HG03135 (cell line): Measurements from ENCODE around the gene PGM2.
A peak's percentile ranks its signal among the peaks of the same experiment; 100 is the strongest.
"Not testable (repeated sequence)": the region's sequence is repeated elsewhere in the genome, so short reads cannot be mapped to it uniquely, and the experiment has no call there.

ENCODE experiments used
- ATAC-seq: cut with Tn5 transposase; IDR thresholded peaks from one replicate; pipeline ENCODE4 v1.9.1; 2021; ENCODE audit warnings: mild to moderate bottlenecking, moderate library complexity; ENCODE audit not compliant: unreplicated experiment

The PGM2 gene

GRCh38 chr4:37826295-37827029 is at the start of gene PGM2:
TSS of gene PGM2 (plus strand) at chr4:37826686. CDS start at chr4:37826733, 47 bp downstream.
- ATAC-seq, result peak; percentile 97

GRCh38 chr4:37779896-37780295 is 46.6 kb upstream of the PGM2 start:
- no peak for ATAC-seq

GRCh38 chr4:37780444-37781130 is 45.9 kb upstream of the PGM2 start:
- ATAC-seq, result no peak

- ATAC-seq, result no peak
Observed at GRCh38 chr4:37781131-37781455, 45.4 kb upstream of the PGM2 start.

- not testable (repeated sequence) for ATAC-seq
Observed at GRCh38 chr4:37786267-37786666, 40.2 kb upstream of the PGM2 start.

GRCh38 chr4:37787883-37788460 is 38.5 kb upstream of the PGM2 start:
- not testable (repeated sequence) for ATAC-seq

- ATAC-seq, result no peak
Observed at GRCh38 chr4:37788819-37789218, 37.7 kb upstream of the PGM2 start.

- no peak for ATAC-seq
Observed at GRCh38 chr4:37792241-37792640, 34.2 kb upstream of the PGM2 start.

GRCh38 chr4:37793562-37793961 is 32.9 kb upstream of the PGM2 start:
- no peak for ATAC-seq

GRCh38 chr4:37794056-37794455 is 32.4 kb upstream of the PGM2 start:
- ATAC-seq, result no peak

GRCh38 chr4:37795581-37796195 is 30.8 kb upstream of the PGM2 start:
- no peak for ATAC-seq

GRCh38 chr4:37797374-37797773 is 29.1 kb upstream of the PGM2 start:
- ATAC-seq, result no peak

- no peak for ATAC-seq
Observed at GRCh38 chr4:37797923-37798322, 28.6 kb upstream of the PGM2 start.

GRCh38 chr4:37798616-37799015 is 27.9 kb upstream of the PGM2 start:
- ATAC-seq, result no peak

- ATAC-seq, result no peak
Observed at GRCh38 chr4:37799941-37800554, 26.4 kb upstream of the PGM2 start.

- no peak for ATAC-seq
Observed at GRCh38 chr4:37802068-37802666, 24.3 kb upstream of the PGM2 start.

GRCh38 chr4:37803348-37803973 is 23.0 kb upstream of the PGM2 start:
- no peak for ATAC-seq

- ATAC-seq, result no peak
Observed at GRCh38 chr4:37805091-37805490, 21.4 kb upstream of the PGM2 start.

- no peak for ATAC-seq
Observed at GRCh38 chr4:37812713-37813112, 13.8 kb upstream of the PGM2 start.

GRCh38 chr4:37815591-37815990 is 10.9 kb upstream of the PGM2 start:
- ATAC-seq, result no peak

GRCh38 chr4:37816006-37816405 is 10.5 kb upstream of the PGM2 start:
- no peak for ATAC-seq
